ENCODE data around the gene AKR1D1.

The AKR1D1 gene

DNA sequence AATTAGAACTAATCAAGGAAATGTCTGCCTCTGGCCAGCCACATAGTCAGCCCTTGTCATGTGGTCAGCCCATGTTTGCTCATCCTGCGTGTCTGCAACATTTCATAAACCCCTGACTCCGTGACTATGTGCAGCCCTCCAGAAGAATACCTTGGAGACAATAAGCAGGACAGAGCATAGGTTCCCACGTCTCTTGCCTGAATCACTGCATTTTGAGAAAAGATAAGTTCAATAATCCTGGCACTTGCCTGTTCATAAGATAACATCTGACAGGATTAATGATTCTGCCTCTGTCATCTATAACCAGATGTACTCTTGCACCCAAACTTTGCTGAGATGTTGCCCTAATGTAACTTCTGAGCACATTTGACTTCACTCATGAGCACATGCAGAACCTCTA is 78.4 kb downstream of the AKR1D1 start:
- in situ Hi-C loops (cut with MboI; ENCODE audit: low pct_unique_long_range_greater_than_20kb, low sequenced_read_pairs): no loop called here
- DNase-seq: no peak

DNA sequence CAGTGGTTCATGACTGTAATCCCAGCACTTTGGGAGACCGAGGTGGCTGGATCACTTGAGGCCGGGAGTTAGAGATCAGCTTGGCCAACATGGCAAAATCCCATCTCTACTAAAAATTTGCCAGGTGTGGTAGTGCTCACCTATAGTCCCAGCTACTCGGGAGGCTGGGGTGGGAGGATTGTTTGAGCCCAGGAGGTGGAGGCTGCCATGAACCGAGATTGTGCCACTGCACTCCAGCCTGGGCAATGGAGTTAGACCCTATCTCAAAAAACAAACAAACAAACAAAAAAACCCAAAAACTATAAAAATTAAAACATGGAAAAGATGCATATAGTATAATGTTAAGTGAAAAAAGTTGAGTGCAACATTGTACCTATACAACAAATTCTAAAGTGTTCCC is 81.4 kb downstream of the AKR1D1 start:
- in situ Hi-C loops (cut with MboI; ENCODE audit: low pct_unique_long_range_greater_than_20kb, low sequenced_read_pairs): no loop called here
- DNase-seq: no peak

GRCh38 chr7:138158739-138159528 is 82.7 kb downstream of the AKR1D1 start:
- in situ Hi-C loops (cut with MboI; ENCODE audit: low pct_unique_long_range_greater_than_20kb, low sequenced_read_pairs): no loop called here
- no peak for DNase-seq

DNA sequence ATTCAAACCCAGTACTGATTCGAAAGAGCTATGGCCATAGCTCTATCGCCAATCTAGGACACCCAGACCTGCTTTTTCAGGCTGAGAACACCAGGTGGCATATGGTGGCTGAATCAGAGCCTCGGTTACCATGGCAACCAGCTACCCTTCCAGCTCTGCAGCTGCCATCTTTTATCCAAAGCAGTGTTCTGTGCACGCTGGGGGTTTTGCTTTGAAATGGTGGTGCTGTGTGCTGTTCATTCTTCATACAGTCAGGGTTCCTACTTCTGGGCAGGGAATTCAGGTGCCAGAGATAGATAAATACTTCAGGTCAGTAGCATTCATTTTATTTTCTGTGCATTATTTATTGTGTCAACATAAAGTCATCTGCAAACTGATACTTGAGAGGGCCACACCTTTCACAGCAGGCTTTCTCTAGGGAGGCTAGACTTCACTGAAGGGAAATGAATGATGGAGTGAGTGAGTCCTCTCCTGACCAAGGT is 85.4 kb downstream of the AKR1D1 start:
- in situ Hi-C loops (cut with MboI; ENCODE audit: low pct_unique_long_range_greater_than_20kb, low sequenced_read_pairs): no loop called here
- peak; percentile 91 for DNase-seq

GRCh38 chr7:138162236-138162635 is 86.0 kb downstream of the AKR1D1 start:
- in situ Hi-C loops (cut with MboI; ENCODE audit: low pct_unique_long_range_greater_than_20kb, low sequenced_read_pairs): no loop called here
- DNase-seq: no peak

DNA sequence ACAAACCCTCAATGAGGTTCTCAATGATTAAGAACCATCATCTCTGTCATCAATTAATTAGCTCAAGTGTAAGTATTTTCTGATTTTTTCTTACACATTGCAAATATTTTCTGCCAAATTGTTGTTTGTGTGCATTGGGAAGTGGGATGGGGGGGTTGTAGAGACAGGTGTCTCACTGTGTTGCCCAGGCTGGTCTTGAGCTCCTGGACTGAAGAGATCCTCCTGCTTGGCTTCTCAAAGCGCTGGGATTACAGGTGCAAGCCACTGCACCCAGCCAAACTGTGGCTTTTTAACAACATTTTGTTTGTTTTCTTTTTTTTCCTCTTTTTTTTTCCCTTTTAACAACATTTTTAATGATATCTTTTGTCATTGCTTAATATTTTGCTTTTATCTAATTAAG is 87.5 kb downstream of the AKR1D1 start:
- DNase-seq: no peak
- in situ Hi-C loops (cut with MboI; ENCODE audit: low pct_unique_long_range_greater_than_20kb, low sequenced_read_pairs): no loop called here

- peak; percentile 66 for DNase-seq
- in situ Hi-C loops (cut with MboI; ENCODE audit: low pct_unique_long_range_greater_than_20kb, low sequenced_read_pairs): no loop called here
Measured at GRCh38 chr7:138164804-138165203, 88.5 kb downstream of the AKR1D1 start.

- in situ Hi-C loops (cut with MboI; ENCODE audit: low pct_unique_long_range_greater_than_20kb, low sequenced_read_pairs): no loop called here
- DNase-seq: no peak
Measured at GRCh38 chr7:138166681-138167080, 90.4 kb downstream of the AKR1D1 start.

GRCh38 chr7:138167222-138167621 is 91.0 kb downstream of the AKR1D1 start:
- no peak for DNase-seq
- in situ Hi-C loops (cut with MboI; ENCODE audit: low pct_unique_long_range_greater_than_20kb, low sequenced_read_pairs): no loop called here

- DNase-seq: no peak
- in situ Hi-C loops (cut with MboI; ENCODE audit: low pct_unique_long_range_greater_than_20kb, low sequenced_read_pairs): no loop called here
Measured at GRCh38 chr7:138167869-138168296, 91.6 kb downstream of the AKR1D1 start.
